Uterus (tissue), 2 donors: ENCODE data around the gene NEDD4L.

Source experiments
- POLR2A ChIP-seq, 2 donors: fragments of 450-650 bp; IDR thresholded peaks; one replicate each; pipeline ENCODE4 v1.6.1; 2016; ENCODE audit warnings: antibody characterized with exemption in 2 of 2, mild to moderate bottlenecking in 1 of 2, moderate library complexity in 1 of 2
- TF ChIP-seq, protein P1 (sequence below), 4 experiments: fragments of 200-600 bp in 2 of 4; fragments of 450-650 bp in 2 of 4; sonication (generic) in 2 of 4; IDR thresholded peaks; one replicate each; pipeline ENCODE4 v1.5.1; 2016 to 2019; ENCODE audit warnings: antibody characterized with exemption in 4 of 4, mild to moderate bottlenecking in 2 of 4, moderate library complexity in 1 of 4

DNA sequence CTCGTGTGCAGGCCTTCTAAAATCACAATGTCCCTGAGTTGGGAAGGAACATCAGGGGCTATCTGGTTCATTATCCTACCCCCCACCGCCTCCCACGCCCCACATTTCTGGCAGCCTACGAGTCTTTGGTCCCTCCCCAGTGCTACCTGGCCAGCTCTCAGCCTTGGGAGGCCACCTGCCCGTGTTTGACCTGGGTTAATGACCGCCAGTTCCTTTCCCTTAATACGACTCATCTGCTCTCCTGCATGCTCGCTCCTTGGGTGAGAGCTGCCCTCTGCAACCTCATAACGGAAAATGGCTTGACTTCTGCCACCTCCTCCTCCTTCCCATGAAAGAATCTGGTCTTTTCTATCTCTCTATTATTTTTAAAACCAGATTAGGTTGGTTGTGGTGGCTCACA, 112.5 kb downstream of the NEDD4L start:
- TF ChIP-seq, protein P1, sequence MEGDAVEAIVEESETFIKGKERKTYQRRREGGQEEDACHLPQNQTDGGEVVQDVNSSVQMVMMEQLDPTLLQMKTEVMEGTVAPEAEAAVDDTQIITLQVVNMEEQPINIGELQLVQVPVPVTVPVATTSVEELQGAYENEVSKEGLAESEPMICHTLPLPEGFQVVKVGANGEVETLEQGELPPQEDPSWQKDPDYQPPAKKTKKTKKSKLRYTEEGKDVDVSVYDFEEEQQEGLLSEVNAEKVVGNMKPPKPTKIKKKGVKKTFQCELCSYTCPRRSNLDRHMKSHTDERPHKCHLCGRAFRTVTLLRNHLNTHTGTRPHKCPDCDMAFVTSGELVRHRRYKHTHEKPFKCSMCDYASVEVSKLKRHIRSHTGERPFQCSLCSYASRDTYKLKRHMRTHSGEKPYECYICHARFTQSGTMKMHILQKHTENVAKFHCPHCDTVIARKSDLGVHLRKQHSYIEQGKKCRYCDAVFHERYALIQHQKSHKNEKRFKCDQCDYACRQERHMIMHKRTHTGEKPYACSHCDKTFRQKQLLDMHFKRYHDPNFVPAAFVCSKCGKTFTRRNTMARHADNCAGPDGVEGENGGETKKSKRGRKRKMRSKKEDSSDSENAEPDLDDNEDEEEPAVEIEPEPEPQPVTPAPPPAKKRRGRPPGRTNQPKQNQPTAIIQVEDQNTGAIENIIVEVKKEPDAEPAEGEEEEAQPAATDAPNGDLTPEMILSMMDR (IDR thresholded peaks at IDR 0.05), result no peak
- TF ChIP-seq POLR2A (IDR thresholded peaks at IDR 0.05), result no peak
